Stimulated activated CD8-positive, alpha-beta memory T cell treated with anti-CD3 and anti-CD28 coated beads, Interleukin-4, amount 100 ng/mL, for 1 hour (primary cell): Measurements from ENCODE around the gene CCDC60.

ENCODE experiments used
- DNase-seq, 2 donors: peaks; one replicate each; pipeline ENCODE4 v3.0.0-alpha.2; 2020; ENCODE audit warnings: low read depth in 2 of 2, low spot score in 1 of 2

Gene CCDC60

DNA sequence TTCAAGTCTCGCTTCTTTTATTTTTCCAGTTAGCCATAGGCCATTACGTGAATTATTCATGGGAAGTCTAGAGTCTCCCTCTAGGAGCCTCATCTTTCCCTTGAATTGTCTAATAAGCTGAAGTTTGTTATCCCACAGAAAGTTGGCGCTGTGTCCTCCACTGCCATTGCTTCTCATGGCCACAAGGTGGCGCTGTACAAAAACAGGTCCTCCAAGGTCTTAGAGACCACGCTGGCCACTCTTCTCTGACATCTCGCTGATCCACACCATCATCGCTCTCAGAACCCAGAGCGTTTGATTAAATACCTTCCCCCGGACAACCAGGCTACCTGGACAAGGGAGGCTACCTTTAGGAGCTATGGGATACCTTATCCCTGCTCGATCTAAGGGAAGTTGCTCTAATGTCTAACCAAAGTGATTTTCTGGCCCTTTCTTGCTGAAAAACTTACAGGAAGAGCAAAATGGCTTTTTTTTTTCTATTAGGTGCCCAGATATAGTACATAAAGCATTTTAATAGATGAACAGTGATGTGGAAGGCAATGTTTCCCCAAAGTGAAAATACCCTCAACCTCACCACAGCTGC, 110.0 kb downstream of the CCDC60 start:
- DNase-seq: peak in 1 of 2 donors; percentile 2

DNA sequence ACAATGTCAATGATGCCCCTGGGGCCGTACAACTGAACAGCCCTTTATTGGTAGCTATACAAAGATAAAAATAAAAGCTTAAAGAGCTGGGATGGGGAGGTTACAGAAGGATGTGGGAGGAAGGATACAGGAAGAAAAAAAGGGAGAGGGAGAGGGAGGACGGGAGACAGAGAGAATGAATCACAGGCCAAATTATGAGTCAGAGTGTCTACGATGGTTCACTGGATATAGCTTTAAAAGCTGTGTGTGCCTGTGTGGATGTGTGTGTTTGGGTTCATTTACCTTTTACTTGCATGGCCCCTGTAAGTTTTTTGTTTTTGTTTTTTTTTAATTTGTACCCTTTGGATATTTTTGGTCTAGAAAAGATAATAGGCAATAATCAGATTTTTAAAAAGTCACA, 111.9 kb downstream of the CCDC60 start:
- no peak for DNase-seq

GRCh38 chr12:119447126-119447525, 112.6 kb downstream of the CCDC60 start:
- no peak for DNase-seq

GRCh38 chr12:119447618-119448017, 113.1 kb downstream of the CCDC60 start:
- no peak for DNase-seq

GRCh38 chr12:119448611-119449131, 114.1 kb downstream of the CCDC60 start:
- no peak for DNase-seq

GRCh38 chr12:119450771-119451170, 116.2 kb downstream of the CCDC60 start:
- DNase-seq: no peak

DNA sequence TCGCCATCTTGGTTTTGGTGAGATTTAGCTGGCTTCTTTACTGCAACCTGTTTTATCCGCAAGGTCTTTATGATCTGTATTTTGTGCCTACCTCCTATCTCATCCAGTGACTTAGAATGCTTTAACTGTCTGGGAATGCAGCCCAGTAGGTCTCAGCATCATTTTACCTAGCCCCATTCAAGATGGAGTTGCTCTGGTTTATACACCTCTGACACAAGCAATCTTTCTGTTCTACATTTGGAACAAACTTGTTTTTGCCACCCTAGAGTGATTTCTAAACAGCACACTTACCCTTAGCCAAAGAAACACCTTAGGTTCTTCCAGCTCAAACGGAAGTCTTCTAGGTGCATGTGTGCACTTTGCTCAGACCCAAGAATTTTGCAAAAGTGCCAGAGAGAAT, 122.3 kb downstream of the CCDC60 start:
- DNase-seq: no peak

DNA sequence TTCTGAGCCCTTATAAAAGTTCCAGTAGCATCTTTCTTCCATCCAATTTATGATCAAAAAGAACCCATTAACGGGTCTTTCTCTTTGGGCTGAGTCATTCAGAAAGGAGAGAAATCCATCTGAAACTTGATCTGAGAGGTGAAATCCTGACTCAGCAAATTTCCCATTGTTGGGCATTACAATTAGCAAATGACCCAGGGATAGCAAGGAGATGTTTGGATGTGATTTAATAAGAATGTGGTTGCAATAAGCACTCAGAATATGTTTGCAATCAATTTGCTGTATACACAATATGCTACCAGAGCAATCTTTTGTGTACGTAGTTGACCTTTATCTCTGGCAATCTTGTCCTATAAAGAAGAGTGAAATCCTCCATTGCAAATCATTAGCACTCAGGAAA, 122.7 kb downstream of the CCDC60 start:
- no peak for DNase-seq

- DNase-seq: no peak
Observed at GRCh38 chr12:119459481-119459880, 125.0 kb downstream of the CCDC60 start.

- DNase-seq: no peak
Observed at GRCh38 chr12:119460876-119461275, 126.3 kb downstream of the CCDC60 start.

DNA sequence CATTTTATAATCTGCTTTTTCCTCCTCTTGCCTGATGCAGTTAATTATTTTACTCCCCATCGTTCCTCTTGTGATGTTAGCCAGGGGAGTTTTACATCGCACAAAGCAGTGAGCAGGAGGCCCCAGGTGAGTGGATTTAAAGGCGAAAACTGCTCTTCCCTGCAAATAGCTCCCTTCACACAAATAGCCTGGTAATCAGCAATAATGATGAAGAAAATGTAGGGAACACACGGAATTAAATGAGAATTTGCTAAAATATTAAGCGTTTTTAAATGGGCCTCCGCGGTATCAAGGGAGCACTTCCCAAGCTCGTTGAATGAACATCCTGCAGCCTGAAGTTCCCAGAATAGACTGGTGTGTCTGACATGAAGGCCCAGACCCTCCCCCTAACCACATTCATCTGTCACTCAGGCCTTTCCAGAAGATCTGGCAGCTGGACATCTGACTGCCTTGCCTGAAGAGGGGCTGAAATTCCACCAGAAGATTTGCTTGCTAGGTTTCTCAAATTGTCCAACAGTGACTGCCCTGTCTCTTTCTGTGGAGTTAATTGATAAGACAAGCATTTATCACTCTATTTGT, 127.2 kb downstream of the CCDC60 start:
- DNase-seq: no peak

- no peak for DNase-seq
Observed at GRCh38 chr12:119463211-119463926, 128.8 kb downstream of the CCDC60 start.

GRCh38 chr12:119468296-119468695, 133.8 kb downstream of the CCDC60 start:
- DNase-seq: no peak

GRCh38 chr12:119475650-119476049, 141.1 kb downstream of the CCDC60 start:
- no peak for DNase-seq

- DNase-seq: no peak
Observed at GRCh38 chr12:119476951-119477350, 142.4 kb downstream of the CCDC60 start.

DNA sequence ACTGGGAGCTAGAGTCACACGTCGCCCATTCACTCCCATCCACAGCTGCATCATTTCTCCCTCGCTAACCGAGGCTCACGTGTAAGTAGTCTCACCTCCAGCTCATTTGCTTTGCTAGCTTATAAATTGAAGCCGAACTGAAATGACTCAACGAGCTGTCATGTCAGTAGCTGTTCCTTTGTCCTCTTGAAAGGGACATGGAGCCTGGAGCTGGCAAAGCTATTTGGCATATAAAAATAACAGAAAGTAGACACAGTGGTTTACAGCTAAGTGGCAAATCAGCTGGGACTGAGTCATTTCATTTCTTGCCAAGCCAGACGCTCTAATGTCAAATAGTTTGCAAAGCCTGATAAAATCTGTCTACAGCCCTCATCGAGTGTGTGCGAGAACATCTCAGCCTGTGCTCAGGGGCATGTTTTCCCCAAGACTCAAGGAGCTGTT, 144.6 kb downstream of the CCDC60 start:
- DNase-seq: no peak

- DNase-seq: no peak
Observed at GRCh38 chr12:119480551-119480950, 146.0 kb downstream of the CCDC60 start.

- no peak for DNase-seq
Observed at GRCh38 chr12:119486599-119487154, 152.1 kb downstream of the CCDC60 start.

DNA sequence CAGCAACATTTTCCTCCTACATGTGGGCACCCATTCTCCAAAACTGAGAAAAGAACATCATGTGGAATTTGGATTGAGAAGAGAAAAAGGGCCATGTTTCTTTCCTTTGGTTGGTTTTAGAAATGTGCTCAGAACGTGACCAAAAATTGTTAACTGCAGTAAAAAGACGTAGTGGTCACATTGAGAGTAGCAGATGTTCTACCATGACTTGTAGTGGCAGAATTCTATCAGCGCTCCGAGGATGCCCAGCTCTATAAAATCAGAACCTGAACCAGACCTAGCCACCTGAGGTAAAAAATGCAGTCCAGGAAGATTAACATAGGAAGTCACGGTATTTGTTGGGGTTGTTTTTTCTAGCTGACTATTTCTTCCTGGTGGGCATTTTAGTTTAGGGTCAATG, 157.3 kb downstream of the CCDC60 start:
- DNase-seq: no peak

DNA sequence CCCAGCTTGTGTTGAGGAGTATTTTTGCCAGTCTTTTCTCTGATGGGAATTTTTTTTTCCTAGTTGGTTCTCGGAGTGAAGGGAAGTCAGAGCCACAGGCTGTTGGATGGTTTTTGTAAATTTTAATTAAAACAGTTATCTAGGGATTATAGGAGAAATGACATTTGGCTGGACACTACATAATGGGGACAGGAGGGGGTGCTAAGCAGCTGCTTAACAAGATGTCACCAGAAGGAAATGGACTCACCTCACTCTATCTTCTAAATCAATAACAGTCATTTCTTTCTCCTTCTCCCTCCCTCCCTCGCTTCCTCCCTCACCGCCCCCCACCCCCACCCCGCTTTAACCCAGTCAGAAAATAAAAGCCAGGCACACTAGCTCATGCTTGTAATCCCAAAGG, 165.7 kb downstream of the CCDC60 start:
- no peak for DNase-seq

- no peak for DNase-seq
Observed at GRCh38 chr12:119501052-119501451, 166.5 kb downstream of the CCDC60 start.

GRCh38 chr12:119505001-119505400, 170.5 kb downstream of the CCDC60 start:
- DNase-seq: no peak
